Stimulated activated CD8-positive, alpha-beta memory T cell treated with anti-CD3 and anti-CD28 coated beads, Interleukin-7, amount 100 ng/mL, for 24 hours (primary cell): ENCODE data around the gene STPG2.
"Not testable (repeated sequence)": the region's sequence is repeated elsewhere in the genome, so short reads cannot be mapped to it uniquely, and the experiment has no call there.

Experiments
- DNase-seq: peaks from one replicate; pipeline ENCODE4 v3.0.0-alpha.2; 2020; ENCODE audit warnings: low read depth

STPG2 gene

GRCh38 chr4:97942951-97943350, 200.3 kb downstream of the STPG2 start:
- no peak for DNase-seq

- no peak for DNase-seq
Measured at GRCh38 chr4:97942137-97942536, 201.1 kb downstream of the STPG2 start.

GRCh38 chr4:97938141-97938540, 205.1 kb downstream of the STPG2 start:
- DNase-seq, result no peak

GRCh38 chr4:97924341-97924958, 218.8 kb downstream of the STPG2 start:
- DNase-seq, result no peak

- no peak for DNase-seq
Measured at GRCh38 chr4:97923096-97923495, 220.2 kb downstream of the STPG2 start.

- no peak for DNase-seq
Measured at GRCh38 chr4:97917115-97917514, 226.2 kb downstream of the STPG2 start.

GRCh38 chr4:97912156-97912555, 231.1 kb downstream of the STPG2 start:
- DNase-seq, result no peak

GRCh38 chr4:97911236-97911906, 231.9 kb downstream of the STPG2 start:
- DNase-seq, result no peak

- no peak for DNase-seq
Measured at GRCh38 chr4:97910005-97910404, 233.3 kb downstream of the STPG2 start.

GRCh38 chr4:97903436-97904189, 239.7 kb downstream of the STPG2 start:
- DNase-seq, result not testable (repeated sequence)

- DNase-seq, result no peak
Measured at GRCh38 chr4:97900229-97900628, 243.0 kb downstream of the STPG2 start.

- DNase-seq, result no peak
Measured at GRCh38 chr4:97892592-97893266, 250.5 kb downstream of the STPG2 start.

GRCh38 chr4:97879942-97880341, 263.3 kb downstream of the STPG2 start:
- no peak for DNase-seq

- DNase-seq, result no peak
Measured at GRCh38 chr4:97868097-97868496, 275.2 kb downstream of the STPG2 start.

GRCh38 chr4:97867557-97868091, 275.7 kb downstream of the STPG2 start:
- DNase-seq, result no peak

- DNase-seq, result no peak
Measured at GRCh38 chr4:97866821-97867556, 276.3 kb downstream of the STPG2 start.

- no peak for DNase-seq
Measured at GRCh38 chr4:97851115-97851514, 292.2 kb downstream of the STPG2 start.

GRCh38 chr4:97845758-97846157, 297.5 kb downstream of the STPG2 start:
- DNase-seq, result no peak

- DNase-seq, result no peak
Measured at GRCh38 chr4:97841512-97841911, 301.8 kb downstream of the STPG2 start.

- no peak for DNase-seq
Measured at GRCh38 chr4:97836662-97837061, 306.6 kb downstream of the STPG2 start.

- no peak for DNase-seq
Measured at GRCh38 chr4:97828646-97829045, 314.6 kb downstream of the STPG2 start.

GRCh38 chr4:97819294-97819693, 324.0 kb downstream of the STPG2 start:
- DNase-seq, result no peak
